Activated CD4-positive, alpha-beta T cell treated with anti-CD3 and anti-CD28 coated beads for 24 hours (primary cell): Measurements from ENCODE around the gene ZNF581.
A peak's percentile ranks its signal among the peaks of the same experiment; 100 is the strongest.

Experiments
- DNase-seq, 2 donors: peaks; one replicate each; pipeline ENCODE4 v3.0.0-alpha.2; 2020; ENCODE audit warnings: low read depth in 2 of 2

ZNF581 gene

DNA sequence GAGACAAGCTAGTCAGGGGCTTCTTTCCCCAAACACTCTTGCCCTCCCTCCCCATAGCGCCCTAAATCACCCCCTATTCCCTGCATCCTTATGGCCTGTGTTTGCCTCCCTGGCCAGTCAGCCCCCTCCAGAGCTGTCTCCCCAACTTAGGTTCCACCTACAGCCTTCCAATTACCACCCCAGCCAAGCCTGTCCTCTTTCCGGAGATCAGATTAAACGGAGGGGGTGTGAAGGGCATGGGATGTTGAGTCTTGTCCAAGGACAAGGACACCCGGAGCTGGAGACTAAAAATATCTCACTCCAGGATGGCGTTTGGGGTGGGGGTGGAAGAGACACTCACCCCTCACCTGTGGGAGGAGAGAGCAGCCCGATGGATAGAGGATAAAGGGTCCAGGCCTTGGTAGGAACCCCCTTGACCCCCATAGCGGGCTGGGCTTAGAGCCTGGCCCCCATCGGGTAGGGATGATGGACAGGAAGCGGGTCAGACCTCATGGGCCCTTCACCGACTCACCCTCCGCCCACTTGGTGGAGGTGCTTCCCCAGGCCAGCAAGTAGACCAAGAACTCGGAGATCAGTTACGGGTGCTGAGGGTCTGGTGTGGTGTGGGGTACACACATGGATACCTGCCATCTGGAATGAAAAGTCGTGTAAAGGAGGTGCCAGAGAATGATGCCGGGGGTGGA lies 32.0 kb upstream of the ZNF581 start:
- no peak for DNase-seq

DNA sequence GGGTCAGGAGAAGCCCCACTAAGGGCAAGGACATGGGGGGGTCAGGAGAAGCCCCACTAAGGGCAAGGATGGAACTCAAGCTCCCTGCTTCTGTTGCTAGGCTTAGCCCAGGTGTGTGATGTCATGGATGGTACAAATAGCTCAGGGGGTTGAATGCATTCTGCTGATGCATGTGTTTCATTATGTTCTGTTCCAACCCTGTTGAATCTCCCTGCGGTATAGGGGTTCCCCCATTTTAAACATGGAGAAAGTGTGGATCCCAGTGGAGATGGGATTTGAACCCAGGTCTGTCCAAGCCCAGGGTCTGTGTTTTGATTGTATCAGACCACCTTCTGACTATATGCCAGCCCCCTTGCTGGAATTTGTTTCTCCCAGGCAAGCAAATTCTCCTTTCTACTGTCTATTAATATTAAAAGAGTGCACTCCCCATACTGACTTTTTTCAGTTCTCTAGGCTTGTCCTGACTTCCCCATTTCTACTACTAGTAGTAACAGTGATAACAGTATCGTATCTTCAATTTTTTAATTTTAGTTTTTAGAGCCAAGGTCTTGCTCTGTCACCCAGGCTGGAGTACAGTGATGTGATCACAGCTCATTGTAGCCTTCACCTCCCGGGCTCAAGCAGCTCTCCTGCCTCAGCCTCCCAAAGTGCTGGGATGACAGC lies 31.3 kb upstream of the ZNF581 start:
- no peak for DNase-seq

DNA sequence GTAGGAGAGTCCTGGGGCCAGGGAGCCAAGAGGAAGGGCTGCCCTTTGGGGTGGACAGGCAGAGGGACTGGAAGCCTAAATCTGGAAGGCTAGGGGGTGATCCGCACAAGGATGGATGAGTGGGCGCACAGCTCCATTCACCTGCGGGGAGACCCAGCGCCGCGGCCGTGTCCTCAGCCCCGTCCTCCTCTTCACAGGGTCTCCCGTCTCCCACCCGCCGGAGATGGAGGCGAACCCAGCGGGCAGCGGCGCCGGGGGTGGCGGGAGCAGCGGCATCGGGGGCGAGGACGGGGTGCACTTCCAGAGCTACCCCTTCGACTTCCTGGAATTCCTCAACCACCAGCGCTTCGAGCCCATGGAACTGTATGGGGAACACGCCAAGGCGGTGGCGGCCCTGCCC lies 30.1 kb upstream of the ZNF581 start:
- DNase-seq: no peak

DNA sequence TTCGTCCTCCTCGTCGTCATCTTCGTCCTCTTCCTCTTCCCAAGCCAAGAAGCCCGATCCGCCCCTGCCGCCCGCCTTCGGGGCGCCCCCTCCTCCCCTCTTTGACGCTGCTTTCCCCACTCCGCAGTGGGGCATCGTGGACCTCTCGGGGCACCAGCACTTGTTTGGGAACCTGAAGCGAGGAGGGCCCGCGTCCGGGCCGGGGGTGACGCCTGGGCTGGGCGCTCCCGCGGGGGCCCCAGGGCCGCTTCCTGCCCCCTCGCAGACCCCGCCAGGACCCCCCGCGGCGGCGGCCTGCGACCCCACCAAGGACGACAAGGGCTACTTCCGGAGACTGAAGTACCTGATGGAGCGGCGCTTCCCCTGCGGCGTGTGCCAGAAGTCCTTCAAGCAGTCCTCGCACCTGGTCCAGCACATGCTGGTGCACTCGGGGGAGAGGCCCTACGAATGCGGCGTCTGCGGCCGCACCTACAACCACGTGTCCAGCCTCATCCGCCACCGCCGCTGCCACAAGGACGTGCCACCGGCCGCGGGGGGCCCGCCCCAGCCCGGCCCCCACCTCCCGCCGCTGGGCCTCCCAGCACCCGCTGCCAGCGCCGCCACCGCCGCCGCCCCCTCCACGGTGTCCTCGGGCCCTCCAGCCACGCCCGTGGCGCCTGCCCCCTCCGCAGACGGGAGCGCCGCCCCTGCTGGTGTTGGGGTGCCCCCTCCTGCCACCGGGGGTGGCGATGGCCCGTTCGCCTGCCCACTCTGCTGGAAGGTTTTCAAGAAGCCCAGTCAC lies 29.3 kb upstream of the ZNF581 start:
- DNase-seq: no peak

- DNase-seq: no peak
Observed at GRCh38 chr19:55614711-55615542, 28.5 kb upstream of the ZNF581 start.

- no peak for DNase-seq
Observed at GRCh38 chr19:55615543-55616394, 27.7 kb upstream of the ZNF581 start.

DNA sequence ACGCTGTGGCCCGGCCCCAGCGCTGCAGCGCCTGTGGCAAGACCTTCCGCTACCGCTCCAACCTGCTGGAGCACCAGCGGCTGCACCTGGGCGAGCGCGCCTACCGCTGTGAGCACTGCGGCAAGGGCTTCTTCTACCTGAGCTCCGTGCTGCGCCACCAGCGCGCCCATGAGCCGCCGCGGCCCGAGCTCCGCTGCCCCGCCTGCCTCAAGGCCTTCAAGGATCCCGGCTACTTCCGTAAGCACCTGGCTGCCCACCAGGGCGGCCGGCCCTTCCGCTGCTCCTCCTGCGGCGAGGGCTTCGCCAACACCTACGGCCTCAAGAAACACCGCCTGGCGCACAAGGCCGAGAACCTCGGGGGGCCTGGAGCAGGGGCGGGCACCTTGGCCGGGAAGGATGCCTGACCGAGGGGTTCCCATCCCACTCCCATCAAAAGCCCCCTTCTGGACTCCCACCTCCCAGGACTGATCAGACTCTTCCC lies 27.0 kb upstream of the ZNF581 start:
- DNase-seq: no peak

DNA sequence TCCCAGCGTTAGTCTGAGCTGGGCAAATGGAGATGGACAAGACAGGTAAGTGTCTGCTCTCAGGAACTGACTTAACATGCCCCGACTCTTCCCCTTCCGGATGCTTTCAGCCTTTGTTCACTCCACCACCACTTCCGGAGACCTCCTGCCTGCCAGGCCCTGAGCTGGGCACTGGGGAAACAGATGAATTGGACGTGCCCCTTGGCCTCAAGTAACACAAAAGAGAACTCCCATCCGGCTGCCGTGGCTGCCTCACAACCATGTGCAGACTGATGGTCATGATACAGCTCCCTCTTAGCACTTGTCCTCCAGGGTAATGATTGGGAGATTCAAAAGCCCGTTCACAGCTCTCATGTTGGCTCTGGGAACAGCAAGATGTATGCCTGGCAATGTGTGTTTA lies 26.0 kb upstream of the ZNF581 start:
- DNase-seq: no peak

DNA sequence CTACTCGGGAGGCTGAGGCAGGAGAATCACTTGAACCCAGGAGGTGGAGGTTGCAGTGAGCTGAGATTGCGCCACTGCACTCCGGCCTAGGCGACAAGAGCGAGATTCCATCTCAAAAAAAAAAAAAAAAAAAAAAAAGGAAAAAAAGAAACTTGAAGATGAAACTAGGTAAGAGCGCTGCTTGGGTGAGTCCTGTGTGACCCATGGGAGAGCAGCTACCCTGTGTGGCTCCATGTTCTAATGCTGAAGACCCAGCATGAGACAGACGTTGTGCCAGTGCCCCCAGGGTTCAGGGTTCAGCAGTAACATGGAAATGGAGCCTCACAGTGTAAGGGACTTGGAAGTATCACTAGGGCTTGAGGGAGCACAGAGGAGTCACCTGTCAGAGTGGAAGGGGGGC lies 25.0 kb upstream of the ZNF581 start:
- DNase-seq: no peak

DNA sequence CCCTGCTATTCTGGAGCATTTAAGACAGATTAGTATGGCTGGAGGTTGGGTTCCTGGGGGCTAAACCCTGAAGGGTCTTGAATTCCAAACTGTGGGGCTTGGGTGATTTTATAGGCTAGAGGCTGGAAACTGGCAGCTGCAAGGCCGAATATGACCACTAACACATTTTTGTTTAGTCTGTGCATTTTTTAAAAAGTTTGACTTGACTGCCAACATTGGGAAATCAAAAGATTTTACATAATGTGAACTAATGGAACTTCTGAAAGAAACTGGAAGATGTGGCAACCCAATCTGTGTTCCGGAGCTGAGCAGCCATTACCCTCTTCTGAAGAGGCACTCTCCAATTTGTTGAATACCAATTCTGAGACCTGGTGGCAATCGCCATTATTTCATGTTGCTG lies 24.2 kb upstream of the ZNF581 start:
- DNase-seq: no peak

DNA sequence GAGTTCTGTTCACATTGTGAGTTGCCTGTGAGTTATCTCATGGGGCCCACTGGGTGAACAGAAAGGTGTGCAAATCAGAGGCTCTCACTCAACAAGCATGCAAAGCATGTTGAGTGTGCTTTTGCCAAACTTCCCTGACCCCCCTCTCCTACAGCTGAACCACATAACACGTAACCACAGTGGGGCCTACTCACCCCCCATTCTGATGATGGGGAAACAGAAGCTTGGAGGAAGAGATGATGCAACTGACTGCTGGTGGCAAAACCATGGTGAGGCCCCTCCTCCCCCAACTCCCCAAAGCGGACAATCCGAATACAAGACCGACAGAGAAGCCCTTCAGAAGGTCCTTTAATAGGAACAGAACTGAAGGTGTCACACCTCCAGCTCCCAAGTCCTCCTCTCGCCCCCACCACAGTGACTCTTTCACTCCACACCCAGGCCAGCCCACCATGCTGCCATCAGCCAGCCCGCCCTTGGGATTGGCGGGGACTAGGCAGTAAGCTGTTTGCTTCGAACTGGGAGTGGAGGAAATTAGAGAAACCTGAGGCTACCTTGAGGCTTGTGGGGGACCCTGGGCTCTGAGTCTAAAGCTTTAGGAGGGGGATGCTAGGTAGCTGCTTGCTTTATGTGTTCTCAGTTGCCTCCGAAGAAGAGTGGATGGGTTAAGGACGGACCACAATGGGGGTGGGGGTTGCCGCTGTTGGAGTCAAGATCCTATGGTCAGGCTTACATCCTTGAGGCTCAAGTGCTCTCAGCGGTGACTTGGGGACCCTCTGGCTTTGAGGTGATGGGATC lies 22.8 kb upstream of the ZNF581 start:
- DNase-seq: no peak

- no peak for DNase-seq
Observed at GRCh38 chr19:55621205-55621672, 22.2 kb upstream of the ZNF581 start.

DNA sequence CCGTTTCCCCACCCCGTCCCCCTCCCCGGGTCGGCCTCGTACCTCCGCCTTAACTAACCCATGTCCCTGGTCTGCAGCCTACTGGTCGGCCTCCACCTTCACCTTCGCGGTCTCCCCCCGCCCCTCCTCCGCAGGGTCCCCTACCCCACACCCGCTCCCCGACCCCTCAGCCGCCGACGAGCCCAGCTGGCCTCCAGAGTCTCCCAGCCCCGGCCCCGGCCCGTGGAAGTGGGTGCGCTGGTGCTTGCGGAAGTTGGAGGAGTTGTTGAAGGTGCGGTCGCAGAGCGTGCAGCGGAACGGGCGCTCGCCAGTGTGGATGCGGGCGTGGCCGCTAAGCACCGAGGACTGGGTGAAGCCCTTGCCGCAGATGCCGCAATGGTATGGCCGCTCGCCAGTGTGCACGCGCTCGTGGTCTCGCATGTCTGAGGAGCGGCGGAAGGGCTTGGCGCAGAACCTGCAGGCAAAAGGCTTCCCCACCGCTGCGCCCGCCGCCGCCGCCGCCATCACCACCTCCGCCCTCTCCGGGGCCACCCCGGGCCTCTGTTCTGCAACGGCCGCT lies 21.7 kb upstream of the ZNF581 start:
- DNase-seq: no peak

GRCh38 chr19:55622242-55622969 lies 21.0 kb upstream of the ZNF581 start:
- DNase-seq: no peak

- DNase-seq: no peak
Observed at GRCh38 chr19:55623130-55623529, 20.3 kb upstream of the ZNF581 start.

DNA sequence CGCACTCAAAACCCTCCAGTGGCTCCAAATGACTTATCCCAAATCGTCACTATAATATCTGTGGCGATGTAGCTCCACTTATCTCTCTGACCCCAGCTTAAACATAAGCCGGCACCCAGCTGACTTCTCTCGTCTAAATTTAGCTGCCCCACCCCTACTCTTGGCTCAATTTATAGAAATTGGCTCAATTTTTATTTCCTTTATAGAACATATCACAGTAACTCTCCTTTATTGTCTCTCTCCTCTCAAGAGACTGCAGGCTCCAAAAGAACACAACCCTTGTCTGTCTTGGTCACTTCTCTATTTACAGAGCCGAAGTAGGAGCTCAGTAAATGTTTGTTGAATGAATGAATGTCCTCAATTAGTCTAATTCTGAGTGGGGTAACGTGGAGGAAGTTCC lies 19.9 kb upstream of the ZNF581 start:
- DNase-seq: no peak

- DNase-seq: peak; percentile 91 to 96
Observed at GRCh38 chr19:55624109-55625003, 19.1 kb upstream of the ZNF581 start, which contains the start of gene ZNF784. TSS of gene ZNF784 (minus strand) at chr19:55624566. CDS start at chr19:55624561, 5 bp downstream.

DNA sequence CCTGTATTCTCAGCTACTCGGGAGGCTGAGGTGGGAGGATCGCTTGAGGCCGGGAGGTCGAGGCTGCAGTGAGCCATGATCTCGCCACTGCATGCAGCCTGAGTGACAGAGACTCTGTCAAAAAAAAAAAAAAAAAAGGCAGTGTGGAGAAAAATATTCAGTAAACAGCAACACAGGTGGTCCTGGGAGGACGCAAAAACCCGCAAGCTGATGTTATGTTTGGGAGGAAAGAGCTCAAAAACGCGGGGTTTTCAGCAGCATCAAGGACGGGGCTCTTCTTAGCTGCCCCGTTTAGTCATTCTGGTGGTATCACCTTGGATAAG lies 18.5 kb upstream of the ZNF581 start:
- DNase-seq: no peak
